AG08395 (cell line): ENCODE data around the gene ENTPD7.

ENCODE experiments used
- DNase-seq: peaks from one replicate; pipeline ENCODE4 v3.0.0; 2012; ENCODE audit warnings: mixed read lengths, low spot score

The ENTPD7 gene

DNA sequence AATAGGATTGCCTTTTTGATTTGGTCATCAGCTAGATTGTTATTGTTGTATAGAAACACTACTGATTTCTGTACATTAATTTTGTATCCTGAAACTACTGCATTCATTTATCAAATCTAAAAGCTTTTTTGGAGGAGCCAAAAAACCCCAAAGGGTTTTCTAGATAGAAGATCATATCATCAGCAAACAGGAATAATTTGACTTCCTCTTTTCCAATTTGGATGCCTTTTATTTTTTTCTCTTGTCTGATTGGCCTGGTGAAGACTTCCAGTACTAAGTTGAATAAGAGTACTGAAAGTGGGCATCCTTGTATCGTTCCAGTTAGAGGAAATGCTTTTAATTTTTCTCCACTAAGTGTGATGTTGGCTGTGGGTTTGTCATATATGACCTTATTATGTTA, 10.6 kb upstream of the ENTPD7 start:
- DNase-seq: no peak

GRCh38 chr10:99652800-99653390, 6.4 kb upstream of the ENTPD7 start:
- no peak for DNase-seq

- no peak for DNase-seq
Observed at GRCh38 chr10:99654390-99655175, 4.7 kb upstream of the ENTPD7 start.

DNA sequence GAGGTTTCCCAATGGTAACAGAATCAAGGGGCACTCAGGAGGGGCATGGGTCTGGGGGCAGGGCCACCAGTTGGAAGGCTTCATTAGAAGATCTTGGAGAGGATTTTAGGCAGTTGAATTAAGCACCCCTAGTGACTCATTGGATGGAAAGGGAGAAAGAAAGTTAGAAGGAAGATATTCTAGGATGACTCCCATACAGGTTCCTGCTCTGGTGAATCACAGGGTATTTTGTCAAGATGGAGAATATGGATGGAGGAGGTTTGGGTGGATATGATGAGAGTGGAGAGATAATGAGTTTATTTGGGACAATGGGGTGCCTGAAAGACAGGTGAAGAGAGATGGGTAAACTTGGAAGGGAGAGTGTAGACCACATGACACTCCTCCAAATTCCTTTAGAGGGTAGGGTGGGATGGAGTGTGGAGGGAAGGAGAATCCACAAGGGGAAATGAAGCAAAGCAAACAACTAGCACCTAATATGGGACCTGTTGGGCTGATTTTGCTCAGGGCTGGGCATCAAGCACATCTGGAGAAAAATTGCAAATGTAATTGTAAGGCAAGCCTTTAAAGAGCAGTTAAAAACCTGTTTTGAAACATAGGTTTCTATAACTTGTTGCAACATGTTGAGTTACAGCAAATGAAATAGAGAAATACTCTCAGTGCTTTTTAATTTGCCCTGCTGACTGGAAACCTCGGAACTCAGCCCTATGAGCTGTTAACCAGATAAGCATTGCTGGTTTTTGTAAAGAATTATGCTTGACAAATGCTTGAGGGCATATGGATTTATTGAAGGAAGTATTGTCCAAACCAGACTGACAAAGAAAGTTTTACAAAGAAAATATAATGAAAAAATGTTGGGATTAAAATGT, 2.9 kb upstream of the ENTPD7 start:
- DNase-seq: no peak

DNA sequence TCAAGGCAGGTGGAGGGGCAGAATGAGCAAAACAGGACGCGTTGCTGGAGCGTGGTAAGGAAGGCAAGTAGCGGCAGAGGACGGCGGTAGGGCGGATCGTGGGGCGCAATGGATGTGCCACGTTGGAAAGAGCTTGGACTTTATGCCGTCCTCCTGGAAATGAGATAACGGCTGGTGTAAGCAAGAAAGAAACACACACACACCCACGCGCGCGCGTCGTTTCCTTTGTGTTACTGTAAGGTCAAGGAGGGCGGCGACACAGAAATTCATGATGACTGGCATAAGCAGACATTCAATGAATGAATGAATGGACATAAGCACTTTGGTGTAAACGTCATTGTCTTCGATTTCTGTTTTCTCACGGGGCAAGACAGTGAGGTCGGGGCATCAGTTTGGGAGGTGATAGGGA, 683 bp upstream of the ENTPD7 start:
- DNase-seq: no peak

DNA sequence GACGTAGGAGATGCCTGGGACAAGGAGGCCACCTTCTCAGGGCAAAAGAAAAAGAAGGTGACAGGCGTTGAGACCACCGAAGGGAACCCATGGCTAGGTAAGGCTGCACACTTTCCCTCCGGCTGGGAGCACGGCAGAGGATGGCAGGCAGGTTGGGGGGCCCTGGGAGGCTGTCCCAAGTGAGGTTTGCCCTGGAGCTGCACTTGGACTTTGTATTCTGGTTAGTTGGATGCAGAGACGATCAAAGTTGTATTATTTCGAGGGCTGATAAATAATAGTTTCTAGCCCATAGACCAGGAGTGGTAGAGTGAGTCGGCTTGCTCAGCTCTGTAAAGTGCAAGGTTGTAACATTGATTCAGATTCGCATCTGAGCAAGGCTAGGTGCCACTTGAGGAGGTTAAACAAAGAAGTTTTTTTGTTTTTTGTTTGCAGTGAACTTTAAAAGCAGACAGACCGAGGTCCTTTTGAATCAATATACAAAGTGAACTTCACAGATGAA, 608 bp downstream of the ENTPD7 start:
- DNase-seq: no peak

- DNase-seq: peak; percentile 5
Observed at GRCh38 chr10:99660662-99661376, 1.5 kb downstream of the ENTPD7 start.

- DNase-seq: peak; percentile 81
Observed at GRCh38 chr10:99661377-99661763, 2.1 kb downstream of the ENTPD7 start.

- DNase-seq: no peak
Observed at GRCh38 chr10:99665304-99665703, 6.0 kb downstream of the ENTPD7 start.

DNA sequence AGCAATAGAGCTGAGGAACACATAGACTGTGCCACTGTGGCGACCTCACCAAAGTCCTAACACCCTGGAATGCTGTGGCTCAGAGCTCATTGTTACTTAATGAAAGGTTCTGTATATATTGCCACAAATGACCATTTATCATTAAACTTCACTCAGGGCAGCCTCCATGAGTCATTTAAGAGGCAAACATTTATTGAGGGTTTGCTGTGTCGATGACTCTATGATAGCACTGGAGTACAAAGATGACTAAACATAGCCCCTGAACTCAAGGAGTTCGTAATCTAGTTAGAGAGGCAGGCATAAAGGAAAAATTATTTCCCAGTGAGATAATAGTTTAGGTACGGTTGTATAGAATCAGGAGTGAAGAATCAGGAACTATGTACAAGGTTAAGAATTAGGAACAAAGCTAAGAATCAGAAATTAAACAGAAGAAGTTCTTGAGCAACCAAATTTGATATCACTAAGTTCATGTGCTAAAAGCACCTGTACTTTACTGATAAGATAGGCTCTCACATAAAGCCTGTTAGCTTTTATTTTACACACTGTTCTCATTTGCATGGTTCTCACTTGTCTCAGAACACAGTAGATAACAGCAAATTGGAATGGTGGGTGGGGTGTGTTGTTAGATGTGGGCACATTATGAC, 7.9 kb downstream of the ENTPD7 start:
- peak; percentile 76 for DNase-seq

GRCh38 chr10:99671386-99671785, 12.1 kb downstream of the ENTPD7 start:
- DNase-seq: no peak

DNA sequence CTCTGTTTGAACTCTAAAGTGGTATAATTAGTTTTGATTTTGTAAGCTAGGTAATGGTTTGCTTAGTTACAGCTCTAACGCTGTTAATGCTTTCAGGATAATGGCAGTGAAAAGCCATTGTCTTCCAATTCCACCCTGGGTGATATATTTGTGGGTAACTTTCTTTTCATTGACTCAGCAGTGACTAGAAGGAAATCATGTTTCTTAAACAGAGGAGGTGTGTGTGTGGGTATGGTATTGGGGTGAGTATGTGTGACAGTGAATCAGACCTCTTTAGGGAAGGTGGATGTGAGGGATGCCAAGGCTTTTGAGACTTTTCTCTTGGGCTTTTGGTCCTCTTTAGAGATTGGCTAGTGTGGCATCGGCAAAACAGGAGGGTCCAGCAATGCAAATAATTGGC, 13.6 kb downstream of the ENTPD7 start:
- peak; percentile 4 for DNase-seq

DNA sequence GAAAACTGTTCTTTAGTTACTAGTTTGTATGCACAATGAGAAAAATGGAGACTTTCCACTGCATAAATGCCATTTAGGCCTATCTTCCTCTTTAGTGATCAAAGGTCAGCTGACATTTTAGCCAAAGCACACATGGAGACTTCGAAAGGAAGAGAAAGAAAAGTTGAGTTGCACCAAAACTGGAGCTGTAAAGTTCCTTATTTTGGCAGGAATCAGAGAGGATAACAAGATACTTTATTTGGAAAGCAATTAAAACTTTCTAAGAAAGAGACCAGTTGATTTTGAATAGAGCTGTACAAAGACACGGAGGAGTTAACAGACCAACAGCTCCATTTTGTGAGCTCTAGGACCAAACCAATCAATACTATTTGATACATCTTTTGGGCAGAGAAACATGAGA, 14.2 kb downstream of the ENTPD7 start:
- no peak for DNase-seq

- DNase-seq: no peak
Observed at GRCh38 chr10:99674762-99675161, 15.5 kb downstream of the ENTPD7 start.

DNA sequence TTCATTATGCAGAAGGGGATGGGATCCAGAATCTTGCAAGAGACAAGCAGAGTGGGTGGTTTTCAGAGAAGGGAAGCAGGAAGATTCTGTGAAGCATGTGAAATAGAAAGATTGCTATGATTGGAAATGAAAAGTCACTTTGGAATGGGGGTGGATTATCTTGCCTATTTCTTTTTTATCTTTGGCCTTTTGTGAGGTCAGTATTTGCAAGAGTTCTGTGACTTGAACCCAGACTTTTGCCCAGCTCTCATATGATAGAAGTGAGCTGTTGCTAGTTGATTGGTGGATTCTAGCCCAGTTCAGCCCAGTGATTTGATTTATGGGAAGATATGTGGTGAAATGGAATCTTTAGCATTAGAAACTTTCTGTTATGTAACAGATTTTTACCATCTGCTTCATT, 17.1 kb downstream of the ENTPD7 start:
- peak; percentile 88 for DNase-seq

- DNase-seq: no peak
Observed at GRCh38 chr10:99676895-99677294, 17.6 kb downstream of the ENTPD7 start.

GRCh38 chr10:99678921-99679320, 19.6 kb downstream of the ENTPD7 start:
- no peak for DNase-seq

- DNase-seq: peak; percentile 17
Observed at GRCh38 chr10:99681553-99681952, 22.2 kb downstream of the ENTPD7 start.

DNA sequence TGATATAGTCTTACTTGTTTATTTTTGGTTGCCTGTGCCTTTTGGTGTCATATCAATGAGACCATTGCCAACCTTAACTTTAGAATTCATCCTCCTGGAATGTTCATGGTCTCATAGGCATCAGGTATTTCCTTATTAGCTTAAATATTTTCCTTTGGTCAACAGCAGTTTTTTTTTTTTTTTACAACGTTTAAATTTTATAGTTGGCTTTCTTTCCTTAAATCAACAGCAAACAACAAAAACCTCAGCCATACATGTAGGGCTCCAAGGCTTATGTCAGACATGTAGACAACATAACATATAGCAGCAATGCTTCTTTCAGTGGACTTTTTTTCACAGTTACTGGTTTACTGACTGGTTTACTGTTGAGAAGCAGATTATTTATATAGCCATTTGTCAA, 22.7 kb downstream of the ENTPD7 start:
- DNase-seq: no peak

DNA sequence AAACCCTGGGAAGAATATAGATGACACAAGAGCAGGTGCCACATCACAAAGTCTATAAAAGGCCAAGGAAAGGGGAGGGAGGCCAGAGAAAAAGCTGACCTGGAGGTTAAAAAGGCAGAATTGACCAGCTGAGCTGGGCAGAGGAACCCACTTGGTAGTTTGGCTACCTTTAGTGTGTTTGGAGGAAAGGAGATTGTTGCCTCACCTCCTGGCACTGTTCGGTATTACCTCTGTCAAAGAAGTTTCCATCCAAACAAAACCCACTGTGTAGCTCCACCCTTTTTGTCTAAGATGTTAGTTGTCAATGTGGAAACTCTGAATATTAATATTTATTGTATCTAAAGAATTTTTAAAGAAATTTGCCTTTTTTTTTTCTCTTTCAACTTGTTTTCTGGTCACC, 23.4 kb downstream of the ENTPD7 start:
- DNase-seq: no peak

- DNase-seq: no peak
Observed at GRCh38 chr10:99685597-99685967, 26.3 kb downstream of the ENTPD7 start.

DNA sequence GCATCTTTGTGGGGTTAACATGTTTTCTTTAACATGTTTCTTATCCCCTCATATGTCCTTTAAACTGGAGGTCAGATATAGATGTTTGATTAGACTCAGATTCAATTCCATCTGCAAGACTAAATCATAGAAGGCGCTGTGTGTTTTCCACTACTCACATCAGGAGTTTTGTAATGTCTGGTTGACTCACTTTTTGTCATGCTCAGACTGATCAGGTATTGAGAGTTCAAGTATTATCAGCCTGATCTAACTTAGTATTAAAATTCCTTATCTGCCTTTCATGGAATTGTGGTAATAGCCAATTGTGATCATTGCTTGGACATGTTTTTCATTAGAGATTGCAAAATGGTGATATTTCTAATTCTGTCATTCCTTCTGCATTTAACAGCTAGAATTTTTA, 30.2 kb downstream of the ENTPD7 start:
- DNase-seq: no peak
